Caco-2 (cell line): ENCODE data around the gene ZSWIM8. TPM values are rescaled to one million over a fixed set of nuclear protein-coding genes. Genes with fewer than 3 reads are reported as not detected.

Source experiments
- BruUV-seq: library from RNA; stranded (reverse); fragments of 400-500 nt; replicated peaks from 2 replicates; lab custom pipeline; 2021; lab: Mats Ljungman, UMichigan
- CTCF ChIA-PET: fragments of 300-600 bp; sonication (Branson Sonifier 250); formaldehyde crosslinking; loops from one replicate; lab custom pipeline; 2022; ENCODE audit warnings: antibody characterized with exemption; lab: Charles Lee
- POLR2A ChIA-PET: fragments of 300-600 bp; sonication (Branson Sonifier 250); formaldehyde crosslinking; loops from one replicate; lab custom pipeline; 2022; ENCODE audit warnings: antibody characterized with exemption; lab: Charles Lee
- DNase-seq, 2 experiments: peaks; one replicate each; pipeline versions ENCODE4 v3.0.0 to v3.0.0-alpha.2; 2020 to 2022
- H3K27me3 ChIP-seq: replicated peaks from 2 replicates; pipeline ENCODE4 v1.6.0; 2011; ENCODE audit warnings: low read length; ENCODE audit not compliant: control insufficient read depth, insufficient read depth
- H3K36me3 ChIP-seq: 2 replicates; pipeline ENCODE4 v1.5.1; 2011; ENCODE audit warnings: low read length; ENCODE audit not compliant: control insufficient read depth, insufficient read depth
- H3K4me1 ChIP-seq: fragments of 250-450 bp; sonication (Bioruptor Pico); 2 replicates; pipeline ENCODE4 v1.5.1; 2020; ENCODE audit warnings: mild to moderate bottlenecking
- H3K4me3 ChIP-seq: 2 replicates; pipeline ENCODE4 v1.5.1; 2011; ENCODE audit warnings: low read depth, mild to moderate bottlenecking, control low read depth, low read length
- H3K9me3 ChIP-seq: fragments of 250-450 bp; sonication (Bioruptor Pico); 2 replicates; pipeline ENCODE4 v1.5.1; 2020; ENCODE audit warnings: mild to moderate bottlenecking, moderate library complexity
- H3K27ac Mint-ChIP-seq: one replicate; pipeline ENCODE4 v1.8.0; 2022; ENCODE audit warnings: mixed read lengths; ENCODE audit not compliant: unreplicated experiment
- H3K27me3 Mint-ChIP-seq: one replicate; pipeline ENCODE4 v1.8.0; 2022; ENCODE audit warnings: mixed read lengths; ENCODE audit not compliant: insufficient read depth, unreplicated experiment
- H3K36me3 Mint-ChIP-seq: one replicate; pipeline ENCODE4 v1.8.0; 2022; ENCODE audit warnings: mild to moderate bottlenecking, mixed read lengths; ENCODE audit not compliant: insufficient read depth, unreplicated experiment
- H3K4me1 Mint-ChIP-seq: one replicate; pipeline ENCODE4 v1.8.0; 2022; ENCODE audit warnings: low read depth, mixed read lengths; ENCODE audit not compliant: unreplicated experiment
- H3K4me3 Mint-ChIP-seq: one replicate; pipeline ENCODE4 v1.8.0; 2022; ENCODE audit warnings: mild to moderate bottlenecking, moderate library complexity, mixed read lengths; ENCODE audit not compliant: unreplicated experiment
- H3K9me3 Mint-ChIP-seq: one replicate; pipeline ENCODE4 v1.8.0; 2022; ENCODE audit warnings: mixed read lengths; ENCODE audit not compliant: unreplicated experiment
- CTCF ChIP-seq, 2 experiments: fragments of 200-600 bp in 1 of 2; IDR thresholded peaks; 1 replicate in 1 of 2; 2 replicates in 1 of 2; pipeline versions ENCODE4 v1.5.1 to v1.8.0; 2011 to 2022; ENCODE audit warnings: antibody characterized with exemption in 1 of 2, control low read depth in 1 of 2, inconsistent platforms in 1 of 2, low read depth in 1 of 2, low read length in 1 of 2, mild to moderate bottlenecking in 1 of 2, moderate library complexity in 1 of 2; ENCODE audit not compliant: insufficient read depth in 1 of 2, severe bottlenecking in 1 of 2, unreplicated experiment in 1 of 2
- intact Hi-C: fragments of 100-400 bp; cut with micrococcal nuclease; formaldehyde crosslinking; loops from one replicate; pipeline ENCODE4 v1.10.0; 2022; ENCODE audit not compliant: unreplicated experiment
- total RNA-seq: library from RNA; stranded (reverse); gene quantifications from 2 replicates; pipeline ENCODE4 v1.2.3, GENCODE V29; 2022

Gene ZSWIM8
- total RNA-seq, 1 experiment from 2014 or later: 103 TPM

DNA sequence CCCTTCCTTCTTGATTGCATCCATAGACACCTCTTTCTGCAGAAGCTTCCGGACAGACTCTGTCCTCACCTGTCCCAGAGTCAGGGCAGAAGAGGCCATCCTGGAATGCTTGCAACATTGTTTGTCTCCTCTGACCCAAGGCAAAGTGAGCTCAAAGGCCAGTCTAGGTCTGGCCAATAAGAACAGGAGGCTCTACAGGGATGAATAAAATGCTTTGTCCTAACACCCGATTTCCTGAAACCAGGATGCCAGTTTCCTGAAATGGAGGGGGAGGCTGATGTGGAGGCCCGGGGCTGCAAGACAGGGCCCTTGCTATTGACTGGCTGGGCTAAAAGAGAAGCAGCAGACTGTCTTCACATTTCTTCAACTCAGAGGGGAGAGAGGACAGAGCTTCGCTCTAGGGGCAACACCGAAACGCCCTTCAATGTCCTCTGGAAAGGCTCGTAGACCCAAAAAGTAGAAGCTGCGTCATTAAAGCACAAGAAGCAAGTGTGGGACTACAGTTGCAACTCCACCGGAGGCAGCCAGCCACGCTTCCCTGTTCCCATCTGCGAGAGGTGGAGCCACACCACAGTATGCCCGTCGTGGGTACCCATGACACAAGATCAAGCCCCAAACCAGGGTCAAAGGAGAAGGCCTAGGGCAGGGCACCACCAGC lies 55.1 kb downstream of the ZSWIM8 start:
- H3K36me3 Mint-ChIP-seq: peaks cover 90% of the 10 kb centered on the region
- intact Hi-C loops: no loop called here
- Histone ChIP-seq H3K4me3 (no peak overlapping the region), H3K4me1 (no peaks in the 10 kb centered on the region), H3K9me3 (no peaks in the 10 kb centered on the region), H3K36me3 (peaks cover 10% of the 10 kb centered on the region), H3K27me3 (no peaks in the 10 kb centered on the region)
- no peaks in the 10 kb centered on the region for H3K4me1 Mint-ChIP-seq
- BruUV-seq: no TSS peak
- no peaks in the 10 kb centered on the region for H3K9me3 Mint-ChIP-seq
- no peak for TF ChIP-seq CTCF (IDR thresholded peaks at IDR 0.05; ENCODE audit: insufficient read depth in 1 of 2, low read depth in 1 of 2, low read length in 1 of 2, severe bottlenecking in 1 of 2, unreplicated experiment in 1 of 2)
- H3K27me3 Mint-ChIP-seq: no peaks in the 10 kb centered on the region
- CTCF ChIA-PET: interaction anchor here (1.0 kb wide), 1 partner anchor 39 kb away, joined by 10 read pairs; no protein-coding TSS in a partner anchor
- peak in 1 of 2 experiments; percentile 32 for DNase-seq
- POLR2A ChIA-PET: interaction anchor here (0.6 kb wide), 1 partner anchor 37 kb away, joined by 3 read pairs; no protein-coding TSS in a partner anchor
- no peak overlapping the region for H3K4me3 Mint-ChIP-seq
- peak overlapping the region; percentile 15 for H3K27ac Mint-ChIP-seq

DNA sequence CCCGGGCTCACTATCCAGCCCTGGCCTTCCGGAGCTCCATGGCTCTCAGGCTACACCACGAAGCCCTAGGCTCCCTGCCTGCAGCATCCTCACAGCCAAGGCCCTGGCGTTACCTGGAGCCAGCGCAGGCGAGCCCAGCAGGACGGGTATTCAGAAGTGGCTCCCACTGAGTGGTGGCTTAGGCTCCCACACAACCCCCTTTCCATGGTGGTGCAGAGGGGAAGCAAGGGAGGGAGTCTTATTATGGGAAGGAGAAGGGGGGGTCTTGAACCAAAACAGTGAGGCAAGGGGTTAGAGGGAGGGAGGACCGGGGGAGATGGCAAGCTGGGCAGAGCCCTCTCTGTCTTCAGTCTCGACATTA lies 55.6 kb downstream of the ZSWIM8 start:
- H3K36me3 ChIP-seq: peaks cover 10% of the 10 kb centered on the region
- no peaks in the 10 kb centered on the region for H3K4me1 ChIP-seq
- no peak for DNase-seq
- H3K27me3 ChIP-seq: no peaks in the 10 kb centered on the region
- H3K27ac Mint-ChIP-seq: peak overlapping the region; percentile 15
- POLR2A ChIA-PET: interaction anchor here (0.6 kb wide), 1 partner anchor 37 kb away, joined by 3 read pairs; no protein-coding TSS in a partner anchor
- CTCF ChIA-PET: no interaction called here
- no peaks in the 10 kb centered on the region for H3K4me1 Mint-ChIP-seq
- no peaks in the 10 kb centered on the region for H3K9me3 Mint-ChIP-seq
- TF ChIP-seq CTCF (IDR thresholded peaks at IDR 0.05; ENCODE audit: insufficient read depth in 1 of 2, low read depth in 1 of 2, low read length in 1 of 2, severe bottlenecking in 1 of 2, unreplicated experiment in 1 of 2): no peak
- intact Hi-C loops: no loop called here
- no peaks in the 10 kb centered on the region for H3K27me3 Mint-ChIP-seq
- BruUV-seq: no TSS peak
- no peak overlapping the region for H3K4me3 ChIP-seq
- H3K9me3 ChIP-seq: no peaks in the 10 kb centered on the region
- H3K4me3 Mint-ChIP-seq: no peak overlapping the region
- H3K36me3 Mint-ChIP-seq: peaks cover 90% of the 10 kb centered on the region

DNA sequence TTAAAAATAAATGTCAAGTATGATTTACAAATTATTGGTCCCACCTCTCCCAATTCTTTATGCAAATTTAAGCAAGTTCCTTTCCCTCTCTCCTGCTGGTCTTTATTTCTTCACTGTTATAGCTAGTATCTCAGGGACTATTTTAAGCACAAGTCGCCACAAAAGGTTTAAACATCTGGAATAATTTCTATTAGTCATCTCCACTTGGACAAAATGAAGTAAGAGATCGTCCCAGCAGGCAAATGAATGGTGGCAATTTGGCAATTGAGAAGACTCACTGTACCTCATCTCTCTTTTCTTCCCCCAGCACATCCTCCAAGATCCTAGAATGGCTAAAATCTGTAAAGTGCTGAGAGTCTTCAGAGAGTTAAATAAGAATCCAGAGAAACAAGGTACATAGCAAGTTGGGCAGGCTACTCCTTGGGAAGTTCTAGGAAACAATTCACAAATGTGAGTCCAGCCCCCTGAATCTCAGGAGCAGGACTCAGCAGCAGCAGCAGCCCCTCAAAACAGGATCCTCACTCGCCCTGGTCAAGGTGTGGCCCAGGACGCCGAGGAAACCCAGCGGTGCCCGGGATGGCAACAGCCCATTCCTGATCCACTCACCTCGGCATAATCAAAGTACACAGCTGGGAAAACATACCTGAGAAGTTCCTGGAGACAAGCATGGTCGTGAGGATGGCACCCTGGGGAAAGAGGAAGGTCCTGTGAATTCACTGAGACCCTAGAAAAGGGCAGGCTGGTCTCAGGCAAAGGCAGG lies 56.3 kb downstream of the ZSWIM8 start:
- no TSS peak for BruUV-seq
- Mint-ChIP-seq H3K9me3 (no peaks in the 10 kb centered on the region), H3K4me1 (no peaks in the 10 kb centered on the region), H3K27ac (no peak overlapping the region), H3K4me3 (no peak overlapping the region), H3K36me3 (peaks cover 90% of the 10 kb centered on the region), H3K27me3 (no peaks in the 10 kb centered on the region)
- no peaks in the 10 kb centered on the region for H3K27me3 ChIP-seq
- H3K36me3 ChIP-seq: peaks cover 9% of the 10 kb centered on the region
- no peaks in the 10 kb centered on the region for H3K9me3 ChIP-seq
- POLR2A ChIA-PET: no interaction called here
- no peaks in the 10 kb centered on the region for H3K4me1 ChIP-seq
- DNase-seq: no peak
- no peak for TF ChIP-seq CTCF (IDR thresholded peaks at IDR 0.05; ENCODE audit: insufficient read depth in 1 of 2, low read depth in 1 of 2, low read length in 1 of 2, severe bottlenecking in 1 of 2, unreplicated experiment in 1 of 2)
- CTCF ChIA-PET: interaction anchor here (0.6 kb wide), 1 partner anchor 35 kb away, joined by 3 read pairs; no protein-coding TSS in a partner anchor
- intact Hi-C loops: no loop called here
- no peak overlapping the region for H3K4me3 ChIP-seq
